HG02610 (cell line): ENCODE data around the gene ARL6IP6.

Experiments
- ATAC-seq: cut with Tn5 transposase; IDR thresholded peaks from one replicate; pipeline ENCODE4 v1.9.1; 2021; ENCODE audit warnings: mild to moderate bottlenecking, moderate library complexity; ENCODE audit not compliant: unreplicated experiment

The ARL6IP6 gene

DNA sequence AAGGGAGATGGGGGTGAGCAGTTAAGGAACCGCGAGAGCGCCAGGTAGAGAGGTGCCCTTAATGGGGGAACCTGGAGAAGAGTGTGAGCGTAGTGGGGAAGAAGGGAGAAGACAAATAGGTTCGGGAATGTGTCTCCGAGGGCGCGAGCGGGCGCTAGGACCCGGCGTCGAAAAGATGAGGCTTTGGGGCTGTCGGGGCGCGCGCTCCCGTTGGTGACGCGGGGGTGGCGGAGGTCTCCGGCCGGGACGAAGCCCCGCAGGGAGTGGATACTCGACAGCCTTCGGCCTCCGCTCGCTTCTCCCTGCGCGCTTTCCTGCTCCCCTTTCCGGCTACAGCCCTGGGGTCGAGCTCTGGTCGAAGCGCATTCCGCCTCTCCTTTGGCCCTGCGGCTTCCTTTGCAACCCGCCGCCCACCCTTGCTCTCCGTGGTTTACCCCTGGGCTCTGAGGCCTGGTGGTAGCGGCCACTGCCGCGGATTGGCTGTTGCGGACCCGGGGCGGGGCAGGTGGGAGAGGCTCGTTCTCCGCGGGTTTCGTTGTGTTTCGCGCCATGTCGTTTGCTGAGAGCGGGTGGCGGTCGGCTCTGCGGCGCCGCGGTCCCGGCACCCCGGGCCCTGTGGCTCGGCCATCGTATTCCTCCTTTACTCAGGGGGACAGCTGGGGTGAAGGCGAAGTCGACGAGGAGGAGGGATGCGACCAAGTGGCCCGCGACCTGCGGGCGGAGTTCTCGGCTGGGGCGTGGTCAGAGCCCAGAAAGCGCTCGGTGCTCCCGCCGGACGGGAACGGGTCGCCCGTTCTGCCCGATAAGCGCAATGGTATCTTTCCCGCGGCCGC is at the start of gene ARL6IP6:
ARL6IP6 (plus strand) TSS at position 545 of the 833 bp plus-strand sequence; CDS start at position 550, 5 bp downstream.
- ATAC-seq, result peak; percentile 75

DNA sequence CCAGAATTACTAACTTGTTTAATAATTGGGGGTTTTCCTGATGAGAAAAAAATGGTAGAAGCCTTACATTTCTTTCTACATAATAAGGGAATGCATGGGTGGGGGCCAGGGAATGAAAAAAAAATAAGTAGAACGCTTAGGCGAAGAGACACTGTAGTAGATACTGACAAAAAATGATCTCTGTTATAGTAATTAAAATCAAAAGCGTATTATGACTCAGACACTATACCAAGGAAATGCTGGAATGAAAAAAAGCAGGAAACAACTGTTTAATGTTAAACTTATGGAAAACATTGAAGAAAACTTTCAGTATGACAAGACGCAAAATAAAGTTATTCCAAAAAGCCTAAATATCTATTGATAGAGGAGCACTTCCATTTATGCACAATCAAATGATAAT is 44.1 kb upstream of the ARL6IP6 start:
- ATAC-seq, result no peak

DNA sequence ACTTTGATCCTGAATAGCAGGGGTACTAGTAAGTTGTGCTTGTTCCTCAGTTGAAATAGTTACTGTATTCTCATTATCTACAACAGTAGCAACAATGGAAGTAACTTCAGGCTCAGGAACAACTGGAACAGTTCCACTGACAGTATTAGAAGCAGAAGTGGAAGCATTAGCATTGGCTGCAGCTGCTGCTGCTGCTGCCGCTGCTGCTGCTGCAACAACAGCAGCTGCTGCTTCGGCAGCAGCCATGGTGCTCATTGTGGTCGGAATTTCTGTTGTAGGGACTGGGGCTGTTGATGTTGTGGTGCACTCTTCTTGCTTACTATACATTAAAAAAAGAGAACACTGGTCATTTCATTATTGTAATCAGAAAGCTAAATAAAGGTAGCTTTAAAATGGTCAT is 42.0 kb upstream of the ARL6IP6 start:
- ATAC-seq, result no peak

DNA sequence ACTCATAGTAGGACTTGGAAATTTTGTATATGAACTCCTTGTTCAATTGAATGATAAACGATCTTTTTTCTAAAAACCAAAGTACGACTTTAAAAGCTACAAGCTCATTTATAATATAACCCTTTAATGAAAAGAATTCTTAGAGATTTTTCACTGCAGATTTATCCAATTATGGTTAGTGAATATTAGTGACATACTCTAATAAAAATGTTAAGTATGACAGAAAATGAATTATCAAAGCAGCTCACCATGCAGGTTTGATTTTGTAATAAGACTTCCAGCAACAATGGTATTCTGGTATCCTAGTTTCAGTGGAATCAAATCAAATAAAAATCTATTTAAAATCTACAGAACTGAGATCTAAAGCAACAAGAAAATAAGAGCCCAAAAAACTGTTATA is 39.6 kb upstream of the ARL6IP6 start:
- no peak for ATAC-seq

DNA sequence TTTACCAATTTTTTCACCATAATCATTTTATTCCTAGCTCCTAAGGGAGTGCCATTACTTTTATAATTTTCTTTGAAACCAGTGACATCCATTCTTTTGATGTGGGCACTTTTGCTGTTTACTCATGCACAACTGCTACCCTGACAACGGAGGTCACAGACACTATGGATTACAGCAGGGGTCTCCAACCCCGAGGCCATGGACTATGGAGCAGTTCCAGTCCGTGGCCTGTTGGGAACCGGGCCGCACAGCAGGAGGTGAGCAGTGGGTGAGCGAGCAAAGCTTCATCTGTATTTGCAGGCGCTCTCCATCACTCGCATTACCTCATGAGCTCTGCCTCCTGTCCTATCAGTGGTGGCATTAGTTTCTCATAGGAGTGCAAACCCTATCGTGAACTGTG is 35.8 kb upstream of the ARL6IP6 start:
- no peak for ATAC-seq

DNA sequence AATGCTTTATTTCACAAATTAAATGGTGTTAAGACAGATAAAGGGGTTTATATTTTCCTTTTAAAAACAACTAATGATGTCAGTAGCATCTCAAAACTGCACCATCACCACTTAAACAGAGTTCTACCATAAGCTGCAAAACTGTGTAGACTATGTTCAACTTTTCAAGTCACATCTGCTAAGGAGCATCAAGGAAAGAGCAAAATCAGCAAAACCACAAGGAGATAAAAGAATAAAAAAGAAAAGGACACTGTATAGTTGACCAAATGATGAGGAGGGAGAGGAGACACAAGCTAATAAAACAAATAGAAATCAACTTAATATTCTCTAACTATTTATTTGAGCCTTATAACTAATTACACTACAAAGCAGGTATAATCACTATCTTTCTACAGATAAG is 35.0 kb upstream of the ARL6IP6 start:
- no peak for ATAC-seq

DNA sequence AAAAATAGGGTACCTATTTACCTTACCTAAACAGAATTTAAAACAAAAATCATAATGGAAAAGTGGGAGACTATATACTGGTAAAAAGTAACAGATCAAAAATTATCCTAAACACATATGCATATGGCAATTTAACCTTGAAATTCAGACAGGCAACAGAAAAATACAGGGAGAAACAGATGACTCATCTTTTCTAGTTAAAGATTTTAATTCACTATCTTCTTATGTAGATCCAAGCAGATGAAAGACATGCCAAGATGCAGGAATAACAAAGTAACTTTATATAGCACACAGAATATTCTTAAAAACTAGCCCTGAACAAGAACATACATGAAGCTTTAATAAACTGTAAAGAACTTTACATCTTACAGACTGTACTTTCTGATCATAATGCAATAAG is 32.1 kb upstream of the ARL6IP6 start:
- ATAC-seq, result no peak

DNA sequence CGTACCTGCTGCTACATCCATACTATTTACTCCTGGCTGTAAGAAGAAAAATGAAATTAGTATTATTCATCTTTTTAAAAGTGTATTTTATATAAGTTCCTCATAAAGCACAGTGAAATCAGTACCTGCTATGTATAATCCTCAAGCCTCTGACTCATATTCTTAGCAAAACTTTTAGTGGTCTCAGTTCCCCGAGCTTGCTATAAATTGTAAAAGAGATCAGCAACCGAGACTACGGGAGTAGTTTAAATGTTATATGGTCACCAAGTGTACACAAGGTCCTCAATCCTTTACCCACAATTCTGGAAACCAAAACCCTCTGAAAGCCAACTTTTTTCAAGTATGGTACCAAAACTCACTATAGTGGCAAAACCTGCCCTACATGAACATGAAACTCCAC is 25.4 kb upstream of the ARL6IP6 start:
- ATAC-seq, result peak; percentile 97

DNA sequence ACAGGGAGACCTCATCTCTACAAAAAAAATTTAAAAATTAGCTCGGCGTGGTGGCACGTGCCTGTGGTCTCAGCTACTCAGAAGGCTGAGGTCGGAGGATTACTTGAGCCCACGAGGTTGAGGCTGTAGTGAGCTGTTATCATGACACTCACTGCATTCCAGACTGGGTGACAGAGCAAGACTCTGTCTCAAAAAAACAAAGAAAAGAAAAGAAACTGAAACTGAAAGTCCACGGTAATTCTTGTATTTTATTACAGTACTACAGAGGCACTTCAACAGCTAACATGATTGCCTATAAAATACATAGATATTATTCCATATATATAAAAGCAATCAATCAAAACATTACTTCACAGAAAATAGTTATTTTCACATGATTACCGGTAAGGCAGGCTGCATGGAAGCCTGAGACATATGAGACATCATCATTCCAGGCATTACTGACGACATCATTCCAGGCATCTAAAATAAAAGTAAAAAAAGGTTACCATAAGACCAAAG is 24.2 kb upstream of the ARL6IP6 start:
- peak; percentile 40 for ATAC-seq

DNA sequence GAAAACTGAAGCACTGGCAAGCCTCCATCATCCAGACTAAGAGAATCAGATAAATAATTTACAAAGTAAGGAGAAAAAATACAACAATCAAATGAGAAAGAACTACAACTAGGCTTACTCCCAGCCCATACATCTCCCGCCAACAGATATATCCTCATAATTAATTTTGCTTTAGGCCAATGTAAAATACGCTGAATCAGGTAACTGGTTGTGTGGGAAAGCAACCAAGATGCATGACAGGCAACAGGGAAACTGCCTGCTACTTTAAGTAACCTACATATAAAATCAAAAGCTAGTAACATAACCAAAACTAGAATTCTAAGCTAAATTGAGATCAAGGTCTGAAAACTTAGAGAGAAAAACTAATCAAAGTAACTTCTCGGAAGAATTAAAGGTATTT is 22.7 kb upstream of the ARL6IP6 start:
- no peak for ATAC-seq

DNA sequence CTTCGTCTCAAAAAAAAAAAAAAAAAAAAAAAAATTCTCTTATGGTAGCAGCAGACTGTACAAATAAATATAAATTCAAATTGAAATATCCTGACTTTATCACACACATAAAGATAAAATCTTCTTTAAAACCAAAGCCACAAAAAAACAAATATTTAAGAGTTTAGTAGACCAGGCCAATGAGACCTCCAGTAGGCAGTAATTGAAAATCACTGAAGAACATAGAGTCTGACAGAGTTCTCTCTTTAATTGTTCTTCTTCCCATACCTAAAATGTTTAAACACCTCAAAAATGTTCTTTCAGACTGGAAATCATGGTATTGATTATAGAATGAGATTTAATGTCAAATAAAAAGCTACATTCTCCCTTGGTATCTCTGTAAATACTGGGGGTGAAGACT is 21.9 kb upstream of the ARL6IP6 start:
- ATAC-seq, result no peak

DNA sequence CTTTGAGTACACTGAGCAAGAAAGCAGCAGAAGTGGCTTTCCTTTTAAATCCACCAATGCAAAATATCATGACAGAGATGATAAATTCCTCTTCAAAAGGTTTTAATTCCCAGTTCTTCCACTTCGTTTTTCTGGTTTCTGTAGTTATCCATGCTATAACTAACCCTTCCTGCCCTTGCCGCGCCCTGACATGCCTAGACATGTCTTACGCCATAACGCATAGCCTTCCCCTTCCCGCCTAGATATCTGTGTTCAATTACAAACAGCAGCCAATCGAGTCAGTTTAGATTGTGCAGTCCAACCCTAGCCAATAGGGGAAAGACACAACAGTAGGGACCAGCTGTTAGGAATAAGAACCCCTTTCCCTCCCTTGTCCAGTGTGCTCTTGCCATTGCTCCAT is 17.2 kb upstream of the ARL6IP6 start:
- ATAC-seq, result no peak

DNA sequence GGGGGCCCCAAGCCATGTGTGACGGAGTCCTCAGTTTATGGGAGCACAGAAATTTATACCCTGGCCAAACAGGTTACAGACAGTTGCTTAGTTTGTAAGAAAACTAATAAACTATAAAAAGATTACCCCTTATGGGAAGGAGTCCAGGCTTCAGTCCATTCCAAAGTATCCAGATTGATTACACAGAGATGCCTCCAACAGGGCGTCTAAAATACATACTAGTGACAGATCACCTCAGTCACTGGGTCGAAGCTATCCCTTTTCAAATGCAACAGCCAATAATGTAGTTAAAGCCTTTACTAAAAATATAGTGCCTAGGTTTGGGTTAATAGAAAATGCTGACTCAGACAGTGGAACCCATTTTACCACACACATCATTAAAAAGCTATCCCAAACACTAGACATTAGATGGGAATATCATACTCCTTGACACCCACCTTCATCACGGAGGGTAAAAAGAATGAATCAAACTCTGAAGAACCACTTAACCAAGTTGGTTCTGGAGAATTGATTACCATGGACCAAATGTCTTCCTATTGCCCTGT is 11.9 kb upstream of the ARL6IP6 start:
- no peak for ATAC-seq

DNA sequence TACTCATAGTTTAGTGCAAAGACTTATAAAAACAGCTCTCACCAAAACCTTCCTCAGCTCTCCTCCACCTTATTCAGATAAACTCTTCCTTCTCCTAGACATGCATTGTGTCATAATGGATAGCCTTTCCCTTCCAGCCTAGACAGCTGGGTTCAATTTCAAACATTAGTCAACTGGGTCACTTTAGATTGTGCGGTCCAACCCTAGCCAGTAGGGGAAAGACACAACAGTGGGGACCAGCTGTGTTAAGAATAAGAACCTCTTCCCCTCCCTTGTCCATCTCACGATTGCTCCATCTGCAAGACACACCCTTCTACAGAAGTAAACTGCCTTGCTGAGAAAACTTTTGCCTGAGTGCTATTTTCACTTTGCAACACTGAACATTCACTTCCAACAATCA is 9.7 kb upstream of the ARL6IP6 start:
- ATAC-seq, result no peak

DNA sequence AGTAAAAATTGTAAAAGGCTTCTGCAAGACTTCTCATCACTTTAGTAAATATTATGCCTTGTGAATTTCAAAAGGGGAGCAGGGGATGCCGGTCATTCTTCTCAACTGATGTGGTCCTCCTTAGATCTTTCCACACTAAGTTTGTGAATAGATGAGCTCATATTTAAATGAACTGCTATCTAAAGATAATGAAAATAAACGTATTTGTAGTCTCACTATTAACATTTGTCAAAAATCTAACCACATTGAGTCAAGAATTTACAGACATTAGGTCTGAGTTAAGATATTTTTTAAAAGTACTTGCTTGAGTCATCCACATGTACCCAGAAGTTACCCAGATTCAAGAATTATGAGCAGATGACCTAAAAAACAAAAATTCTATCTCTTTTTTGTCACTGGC is 7.7 kb upstream of the ARL6IP6 start:
- ATAC-seq, result no peak

DNA sequence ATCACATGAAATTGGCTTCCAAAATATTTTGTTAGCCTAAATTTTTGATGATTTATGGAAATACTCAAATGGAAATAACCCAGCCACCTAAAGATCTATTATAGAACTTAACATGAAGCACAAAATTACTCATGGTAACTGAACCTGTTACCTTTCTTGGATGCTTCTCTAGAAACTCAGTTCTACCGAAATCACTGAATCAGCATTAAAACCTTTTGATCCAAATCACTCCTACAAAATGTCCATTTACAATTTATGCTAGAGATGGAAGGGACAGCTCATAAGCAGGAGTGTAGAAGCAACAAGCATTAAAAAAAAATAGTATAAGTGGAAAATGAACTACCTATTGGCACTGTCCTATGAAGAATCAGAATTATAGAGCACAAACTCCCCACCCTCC is 3.3 kb upstream of the ARL6IP6 start:
- ATAC-seq, result no peak

DNA sequence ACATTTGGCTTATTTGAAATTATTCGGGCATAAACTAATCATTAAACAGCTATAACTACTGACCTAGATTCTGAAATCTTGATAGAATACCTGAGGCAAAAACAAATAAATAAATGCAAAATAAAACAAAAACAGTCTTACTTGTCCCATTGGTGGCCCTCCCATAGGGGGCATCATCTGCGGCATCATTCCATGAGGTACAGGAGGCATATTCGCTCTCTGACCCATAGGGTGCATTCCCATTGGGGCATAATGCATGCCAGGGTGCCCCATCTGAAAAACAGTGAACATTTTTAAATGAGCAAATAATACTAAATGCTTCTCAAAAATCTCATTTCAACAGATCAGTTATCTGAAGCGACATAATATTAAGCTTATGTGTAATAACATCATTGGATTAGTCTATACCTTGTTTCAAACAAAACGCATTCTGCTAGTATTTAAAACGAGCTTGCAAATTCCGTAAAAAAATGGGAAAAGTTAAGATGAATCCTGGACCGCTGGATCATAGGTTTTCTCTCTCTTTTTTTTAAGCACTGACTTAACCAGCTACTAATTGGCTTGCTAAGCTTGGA is 2.5 kb upstream of the ARL6IP6 start:
- no peak for ATAC-seq

DNA sequence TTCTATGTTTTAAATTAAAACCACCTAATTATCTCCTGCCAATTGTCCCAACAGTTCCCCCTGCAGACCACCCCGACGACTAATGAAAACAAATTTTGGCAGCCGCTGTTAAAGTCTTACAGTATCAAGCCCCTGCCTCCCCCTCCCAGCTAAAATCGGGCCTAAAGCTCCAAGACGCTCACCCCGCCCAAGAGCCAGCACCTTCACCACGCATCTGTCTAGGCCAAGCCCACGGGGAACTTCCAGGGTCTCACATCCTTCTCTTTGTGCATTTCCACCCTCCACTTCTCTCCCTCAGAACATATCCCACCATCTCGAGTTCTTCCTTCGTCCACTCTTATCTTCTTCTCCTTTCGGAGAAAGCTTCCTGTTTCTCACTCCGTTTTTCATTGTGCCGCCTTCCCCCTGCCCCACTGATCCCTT is 1.6 kb upstream of the ARL6IP6 start:
- peak; percentile 0 for ATAC-seq

DNA sequence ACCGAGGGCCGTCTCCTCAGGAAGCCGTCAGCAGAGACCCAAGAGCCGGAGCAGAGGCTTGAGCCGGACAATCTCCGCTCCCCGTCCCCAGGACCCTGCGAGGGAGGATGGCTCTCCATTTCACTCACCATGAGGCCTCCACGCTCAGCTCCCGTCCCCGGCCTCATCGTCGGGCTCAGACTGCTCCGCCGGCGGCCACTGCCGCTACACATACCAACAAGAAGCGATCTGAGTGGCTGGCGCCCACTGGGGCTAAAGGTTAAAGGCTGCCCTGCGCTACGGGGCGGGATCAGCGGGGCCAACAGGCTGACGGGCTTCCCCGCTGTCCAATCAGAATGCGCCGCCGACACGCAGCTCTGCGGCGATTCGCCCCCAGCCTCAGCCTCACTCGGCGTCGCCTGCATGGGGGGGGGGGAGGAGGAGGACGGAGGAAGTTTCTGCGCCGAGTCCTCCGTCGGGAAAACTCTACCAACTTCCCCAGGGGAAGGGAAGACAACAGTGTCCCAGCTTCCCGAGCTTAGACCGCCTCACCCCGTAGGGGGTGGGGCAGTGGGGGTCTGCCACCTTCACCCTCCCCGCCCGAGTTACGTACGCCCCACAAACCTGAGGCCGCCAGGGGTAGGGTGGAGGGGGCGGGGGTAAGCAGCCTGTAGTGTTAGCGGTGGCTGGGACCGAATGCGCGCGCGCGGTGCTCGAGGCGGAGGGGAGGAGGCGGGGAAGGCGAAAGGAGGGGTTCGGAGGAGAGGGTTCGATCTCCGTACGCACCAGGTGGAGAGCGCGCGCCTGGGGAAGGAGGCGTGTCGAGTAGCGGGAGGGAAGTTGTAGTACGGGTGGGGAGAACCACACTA is 968 bp upstream of the ARL6IP6 start, which contains the start of gene PRPF40A:
PRPF40A (minus strand) TSS at position 234 of the 848 bp plus-strand sequence; CDS start at position 212, 22 bp downstream.
- peak; percentile 73 for ATAC-seq

DNA sequence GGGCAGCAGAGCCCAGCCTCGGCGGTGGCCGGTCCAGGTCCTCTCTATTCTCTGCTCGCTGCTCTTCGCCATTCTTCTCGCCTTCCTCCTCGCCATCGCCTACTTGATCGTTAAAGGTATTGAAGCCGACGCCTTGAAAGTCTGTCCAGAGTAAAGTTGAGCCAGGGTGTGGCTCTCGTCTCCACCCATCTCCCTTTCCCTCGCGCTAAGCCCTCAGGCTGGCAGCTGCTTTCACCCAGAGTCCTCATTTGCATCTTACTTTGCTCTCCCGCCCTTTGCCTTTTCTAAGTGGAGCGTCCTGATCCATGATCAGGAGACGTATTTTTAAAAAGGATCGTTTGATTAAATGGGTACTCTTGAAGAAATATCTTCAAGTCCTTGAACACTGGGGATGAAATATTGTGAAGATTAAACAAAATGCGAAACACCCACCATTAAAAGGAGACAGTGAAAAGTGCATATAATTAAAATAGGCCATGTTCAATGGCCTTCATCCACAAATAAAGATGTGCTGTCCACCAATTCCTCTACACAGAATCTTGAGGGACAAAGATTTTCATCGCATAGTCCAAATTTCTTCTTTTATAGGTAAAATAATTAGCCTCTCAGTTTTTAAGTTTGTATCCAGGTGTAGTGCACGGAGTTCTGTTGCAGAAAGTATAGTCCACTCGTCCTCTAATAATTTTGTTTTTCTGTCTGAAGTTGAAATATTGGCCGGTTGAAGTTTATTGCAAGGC is 657 bp downstream of the ARL6IP6 start:
- ATAC-seq, result peak; percentile 14
